SK-N-SH treated with all-trans-retinoic acid at 6 μM for 48 hours (cell line): ENCODE results near the gene ADAP2.

Source experiments
- ATAC-seq: fragments of 200-7000 bp; cut with Tn5 transposase; 3 replicates; pipeline ENCODE4 v1.9.1; 2020; ENCODE audit warnings: mild to moderate bottlenecking, moderate library complexity
- ARNTL ChIP-seq: fragments of 450-650 bp; formaldehyde crosslinking; IDR thresholded peaks from 2 replicates; pipeline ENCODE4 v1.5.0; 2020; ENCODE audit warnings: low read depth, mild to moderate bottlenecking, moderate library complexity, borderline replicate concordance
- BACH2 ChIP-seq: fragments of 250-450 bp; sonication (Bioruptor Pico); IDR thresholded peaks from 2 replicates; pipeline ENCODE4 v1.9.0; 2021; ENCODE audit warnings: mild to moderate bottlenecking, borderline replicate concordance
- CREB5 ChIP-seq: fragments of 250-450 bp; sonication (Bioruptor Pico); IDR thresholded peaks from 2 replicates; pipeline ENCODE4 v1.5.1; 2020; ENCODE audit warnings: low read depth, mild to moderate bottlenecking, moderate library complexity
- CSDC2 ChIP-seq: fragments of 250-450 bp; sonication (Bioruptor Pico); IDR thresholded peaks from 2 replicates; pipeline ENCODE4 v1.5.0; 2020; ENCODE audit warnings: mild to moderate bottlenecking, moderate library complexity
- CSRNP3 ChIP-seq: fragments of 250-450 bp; sonication (Bioruptor Pico); IDR thresholded peaks from 2 replicates; pipeline ENCODE4 v1.5.1; 2021; ENCODE audit warnings: mild to moderate bottlenecking, moderate library complexity
- ESRRG ChIP-seq: fragments of 250-450 bp; sonication (Bioruptor Pico); IDR thresholded peaks from 2 replicates; pipeline ENCODE4 v1.6.1; 2021; ENCODE audit warnings: mild to moderate bottlenecking
- GLIS3 ChIP-seq: fragments of 250-450 bp; sonication (Bioruptor Pico); IDR thresholded peaks from 2 replicates; pipeline ENCODE4 v1.5.0; 2020; ENCODE audit warnings: mild to moderate bottlenecking, moderate library complexity
- ISL1 ChIP-seq: fragments of 250-450 bp; sonication (Bioruptor Pico); IDR thresholded peaks from 2 replicates; pipeline ENCODE4 v2.1.2; 2022; ENCODE audit warnings: mild to moderate bottlenecking, moderate library complexity
- PATZ1 ChIP-seq: fragments of 250-450 bp; sonication (Bioruptor Pico); IDR thresholded peaks from 2 replicates; pipeline ENCODE4 v1.8.0; 2020; ENCODE audit warnings: mild to moderate bottlenecking, moderate library complexity, borderline replicate concordance
- POU6F1 ChIP-seq: fragments of 250-450 bp; sonication (Bioruptor Pico); IDR thresholded peaks from 2 replicates; pipeline ENCODE4 v1.8.0; 2021; ENCODE audit warnings: low read depth, mild to moderate bottlenecking, moderate library complexity, borderline replicate concordance
- PPARA ChIP-seq: fragments of 250-450 bp; sonication (Bioruptor Pico); IDR thresholded peaks from 2 replicates; pipeline ENCODE4 v1.5.0; 2020; ENCODE audit warnings: mild to moderate bottlenecking, borderline replicate concordance
- RARB ChIP-seq: fragments of 250-450 bp; sonication (Bioruptor Pico); IDR thresholded peaks from 2 replicates; pipeline ENCODE4 v1.8.0; 2021; ENCODE audit warnings: mild to moderate bottlenecking, moderate library complexity
- TCF4 ChIP-seq: fragments of 250-450 bp; sonication (Bioruptor Pico); IDR thresholded peaks from 2 replicates; pipeline ENCODE4 v1.8.0; 2021; ENCODE audit warnings: mild to moderate bottlenecking, moderate library complexity, borderline replicate concordance
- TOX ChIP-seq: fragments of 250-450 bp; sonication (Bioruptor Pico); IDR thresholded peaks from 2 replicates; pipeline ENCODE4 v1.8.0; 2021; ENCODE audit warnings: mild to moderate bottlenecking, moderate library complexity, borderline replicate concordance
- ZC3H10 ChIP-seq: fragments of 250-450 bp; sonication (Bioruptor Pico); IDR thresholded peaks from 2 replicates; pipeline ENCODE4 v1.5.1; 2021; ENCODE audit warnings: mild to moderate bottlenecking, moderate library complexity
- ZFP3 ChIP-seq: fragments of 250-450 bp; sonication (Bioruptor Pico); IDR thresholded peaks from 2 replicates; pipeline ENCODE4 v1.5.0; 2020; ENCODE audit warnings: mild to moderate bottlenecking, moderate library complexity
- ZFP30 ChIP-seq: fragments of 450-650 bp; formaldehyde crosslinking; IDR thresholded peaks from 2 replicates; pipeline ENCODE4 v1.5.0; 2022; ENCODE audit warnings: mild to moderate bottlenecking, moderate library complexity
- ZNF565 ChIP-seq: fragments of 450-650 bp; formaldehyde crosslinking; conservative IDR thresholded peaks from 2 replicates; pipeline ENCODE4 v1.5.0; 2020; ENCODE audit warnings: low read depth, mild to moderate bottlenecking, moderate library complexity
- ZNF70 ChIP-seq: fragments of 450-650 bp; formaldehyde crosslinking; IDR thresholded peaks from 2 replicates; pipeline ENCODE4 v1.5.0; 2020; ENCODE audit warnings: mild to moderate bottlenecking, moderate library complexity
- TF ChIP-seq, protein P1 (sequence below): fragments of 250-450 bp; sonication (Bioruptor Pico); IDR thresholded peaks from 2 replicates; pipeline ENCODE4 v1.5.0; 2020; ENCODE audit warnings: mild to moderate bottlenecking, moderate library complexity

ADAP2 gene

GRCh38 chr17:30956764-30957374 is 35.1 kb downstream of the ADAP2 start:
- ATAC-seq: peak; percentile 21; the same call in 2 of the 3 replicates
- no peak for TF ChIP-seq PATZ1 (CRISPR knock-in tag)

DNA sequence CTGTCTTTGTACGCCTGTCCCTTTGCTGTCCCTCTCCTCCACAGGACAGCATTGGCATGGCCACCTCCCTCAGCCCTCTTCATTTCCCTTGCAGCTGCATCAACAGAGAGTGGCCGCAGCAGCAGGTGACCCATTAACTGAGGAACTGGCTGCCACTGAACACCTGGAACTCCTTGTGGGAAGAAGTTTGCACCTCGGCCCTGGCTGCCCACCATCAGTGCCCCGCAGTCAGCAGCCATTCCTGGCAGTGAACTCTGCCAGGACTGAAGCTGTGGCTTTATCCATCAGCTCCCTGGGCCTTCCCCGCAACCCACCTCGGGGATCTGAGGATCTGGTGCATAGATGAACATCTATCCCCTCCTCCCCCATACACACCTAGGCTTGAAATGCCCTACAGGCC is 36.0 kb downstream of the ADAP2 start:
- TF ChIP-seq ZFP3 (CRISPR knock-in tag): no peak
- no peak for TF ChIP-seq TOX
- no peak for TF ChIP-seq RARB (CRISPR knock-in tag)
- no peak for TF ChIP-seq ZNF565 (CRISPR knock-in tag)
- no peak for TF ChIP-seq GLIS3 (CRISPR knock-in tag)
- TF ChIP-seq ZFP30 (CRISPR knock-in tag): no peak
- no peak for TF ChIP-seq ESRRG (CRISPR knock-in tag)
- no peak for TF ChIP-seq ARNTL (CRISPR knock-in tag)
- no peak for TF ChIP-seq PATZ1 (CRISPR knock-in tag)
- no peak for TF ChIP-seq PPARA
- TF ChIP-seq CSRNP3 (CRISPR knock-in tag): no peak
- no peak for TF ChIP-seq POU6F1 (CRISPR knock-in tag)
- no peak for TF ChIP-seq ISL1 (CRISPR knock-in tag)
- TF ChIP-seq CSDC2 (CRISPR knock-in tag): no peak
- no peak for TF ChIP-seq BACH2 (CRISPR knock-in tag)
- no peak for TF ChIP-seq ZNF70
- TF ChIP-seq ZC3H10: no peak
- TF ChIP-seq TCF4 (CRISPR knock-in tag): no peak
- TF ChIP-seq, all 23 proteins: peak for 0
- ATAC-seq: no peak

- TF ChIP-seq, protein P1, sequence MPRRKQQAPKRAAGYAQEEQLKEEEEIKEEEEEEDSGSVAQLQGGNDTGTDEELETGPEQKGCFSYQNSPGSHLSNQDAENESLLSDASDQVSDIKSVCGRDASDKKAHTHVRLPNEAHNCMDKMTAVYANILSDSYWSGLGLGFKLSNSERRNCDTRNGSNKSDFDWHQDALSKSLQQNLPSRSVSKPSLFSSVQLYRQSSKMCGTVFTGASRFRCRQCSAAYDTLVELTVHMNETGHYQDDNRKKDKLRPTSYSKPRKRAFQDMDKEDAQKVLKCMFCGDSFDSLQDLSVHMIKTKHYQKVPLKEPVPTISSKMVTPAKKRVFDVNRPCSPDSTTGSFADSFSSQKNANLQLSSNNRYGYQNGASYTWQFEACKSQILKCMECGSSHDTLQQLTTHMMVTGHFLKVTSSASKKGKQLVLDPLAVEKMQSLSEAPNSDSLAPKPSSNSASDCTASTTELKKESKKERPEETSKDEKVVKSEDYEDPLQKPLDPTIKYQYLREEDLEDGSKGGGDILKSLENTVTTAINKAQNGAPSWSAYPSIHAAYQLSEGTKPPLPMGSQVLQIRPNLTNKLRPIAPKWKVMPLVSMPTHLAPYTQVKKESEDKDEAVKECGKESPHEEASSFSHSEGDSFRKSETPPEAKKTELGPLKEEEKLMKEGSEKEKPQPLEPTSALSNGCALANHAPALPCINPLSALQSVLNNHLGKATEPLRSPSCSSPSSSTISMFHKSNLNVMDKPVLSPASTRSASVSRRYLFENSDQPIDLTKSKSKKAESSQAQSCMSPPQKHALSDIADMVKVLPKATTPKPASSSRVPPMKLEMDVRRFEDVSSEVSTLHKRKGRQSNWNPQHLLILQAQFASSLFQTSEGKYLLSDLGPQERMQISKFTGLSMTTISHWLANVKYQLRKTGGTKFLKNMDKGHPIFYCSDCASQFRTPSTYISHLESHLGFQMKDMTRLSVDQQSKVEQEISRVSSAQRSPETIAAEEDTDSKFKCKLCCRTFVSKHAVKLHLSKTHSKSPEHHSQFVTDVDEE (CRISPR knock-in tag): no peak
- no peak for TF ChIP-seq ZNF565 (CRISPR knock-in tag)
- no peak for TF ChIP-seq CREB5 (CRISPR knock-in tag)
- TF ChIP-seq PPARA: no peak
- TF ChIP-seq CSRNP3 (CRISPR knock-in tag): no peak
- TF ChIP-seq ZNF70: no peak
- no peak for TF ChIP-seq GLIS3 (CRISPR knock-in tag)
- no peak for TF ChIP-seq CSDC2 (CRISPR knock-in tag)
- no peak for ATAC-seq
These were observed 36.4 kb downstream of the ADAP2 start for GRCh38 chr17:30958187-30958586.
